NT2/D1 (cell line): ENCODE measurements around the gene GLB1L3.

Experiments used
- YY1 ChIP-seq: IDR thresholded peaks from 2 replicates; pipeline ENCODE4 v1.6.1; 2011; ENCODE audit not compliant: insufficient read length, insufficient read depth
- ZNF274 ChIP-seq: IDR thresholded peaks from 2 replicates; pipeline ENCODE4 v1.6.1; 2011; ENCODE audit warnings: mild to moderate bottlenecking, low read depth, low read length

DNA sequence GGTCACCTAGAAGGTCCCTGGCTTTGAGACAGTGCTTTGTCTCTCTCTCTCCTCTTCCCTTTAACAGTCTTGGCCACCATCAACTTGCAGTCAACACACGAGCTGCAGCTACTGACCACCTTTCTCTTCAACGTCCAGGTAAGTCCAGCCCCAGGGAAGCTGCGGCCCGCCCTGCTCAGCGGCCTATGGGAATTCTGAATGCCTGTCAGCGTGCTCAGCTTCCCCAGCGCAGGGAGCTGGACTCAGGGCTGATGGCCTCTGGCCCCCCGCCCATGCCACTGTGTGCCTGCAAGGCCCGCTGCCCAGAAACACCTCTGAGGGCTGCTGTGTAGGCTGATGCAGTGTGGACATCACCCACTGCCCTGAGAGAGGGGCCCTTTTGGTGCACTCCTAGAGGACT is 88.1 kb downstream of the GLB1L3 start:
- no peak for TF ChIP-seq YY1
- TF ChIP-seq ZNF274 = no peak
